Measurements from ENCODE around the gene ATP9A. TPM values are rescaled to one million over a fixed set of nuclear protein-coding genes. Genes with fewer than 3 reads are reported as not detected.

The ATP9A gene
- total RNA-seq, 1 donor from 2014 or later, result 23.1 TPM

GRCh38 chr20:51802170-51802751 is 34.1 kb upstream of the ATP9A start, which contains the start of gene SALL4:
Gene SALL4 (minus strand): TSS chr20:51802521. CDS start chr20:51802408, 113 bp downstream.
- Histone ChIP-seq H3K4me3 (peak within 1 kb of the TSS; percentile 50), H3K4me1 (peaks cover 23% of the 10 kb centered on the region), H3K27ac (no peak within 1 kb of the TSS), H3K36me3 (no peaks in the 10 kb centered on the region), H3K27me3 (ENCODE audit: low read depth) (peaks cover 51% of the 10 kb centered on the region), H3K9me3 (no peaks in the 10 kb centered on the region)
- TF ChIP-seq CTCF (IDR thresholded peaks at IDR 0.05), result no peak
- ATAC-seq (no peak), DNase-seq (no peak)
- intact Hi-C loops (cut with DNase I), result no loop called here

GRCh38 chr20:51801823-51802123 is 33.6 kb upstream of the ATP9A start:
- Histone ChIP-seq H3K36me3 (no peaks in the 10 kb centered on the region), H3K9me3 (no peaks in the 10 kb centered on the region), H3K27ac (no peak overlapping the region), H3K4me3 (peak overlapping the region; percentile 50), H3K27me3 (ENCODE audit: low read depth) (peaks cover 51% of the 10 kb centered on the region), H3K4me1 (peaks cover 23% of the 10 kb centered on the region)
- intact Hi-C loops (cut with DNase I), result no loop called here
- ATAC-seq (no peak), DNase-seq (no peak)
- no peak for TF ChIP-seq CTCF (IDR thresholded peaks at IDR 0.05)

GRCh38 chr20:51801122-51801822 is 33.1 kb upstream of the ATP9A start:
- no peaks in the 10 kb centered on the region for H3K36me3 ChIP-seq
- peak overlapping the region; percentile 50 for H3K4me3 ChIP-seq
- H3K27me3 ChIP-seq (ENCODE audit: low read depth), result peaks cover 51% of the 10 kb centered on the region
- no peak for TF ChIP-seq CTCF (IDR thresholded peaks at IDR 0.05)
- no peak overlapping the region for H3K27ac ChIP-seq
- ATAC-seq (peak; percentile 41 to 47), DNase-seq (no peak)
- peaks cover 23% of the 10 kb centered on the region for H3K4me1 ChIP-seq
- intact Hi-C loops (cut with DNase I), result no loop called here
- H3K9me3 ChIP-seq, result no peaks in the 10 kb centered on the region

- H3K9me3 ChIP-seq, result no peaks in the 10 kb centered on the region
- ATAC-seq, result peak; percentile 17 to 58
- H3K27me3 ChIP-seq (ENCODE audit: low read depth), result peaks cover 49% of the 10 kb centered on the region
- peak overlapping the region; percentile 50 for H3K4me3 ChIP-seq
- intact Hi-C loops (cut with DNase I), result no loop called here
- no peak overlapping the region for H3K27ac ChIP-seq
- DNase-seq, result no peak
- H3K36me3 ChIP-seq, result no peaks in the 10 kb centered on the region
- no peak for TF ChIP-seq CTCF (IDR thresholded peaks at IDR 0.05)
- peaks cover 23% of the 10 kb centered on the region for H3K4me1 ChIP-seq
Measured at GRCh38 chr20:51800872-51801121, 32.6 kb upstream of the ATP9A start.

- no peaks in the 10 kb centered on the region for H3K36me3 ChIP-seq
- peak; percentile 87 to 94 for ATAC-seq
- no peaks in the 10 kb centered on the region for H3K9me3 ChIP-seq
- peaks cover 23% of the 10 kb centered on the region for H3K4me1 ChIP-seq
- intact Hi-C loops (cut with DNase I), result no loop called here
- H3K27ac ChIP-seq, result no peak overlapping the region
- peak; percentile 70 for DNase-seq
- TF ChIP-seq CTCF (IDR thresholded peaks at IDR 0.05), result peak; percentile 74
- peaks cover 47% of the 10 kb centered on the region for H3K27me3 ChIP-seq (ENCODE audit: low read depth)
- peak overlapping the region; percentile 50 for H3K4me3 ChIP-seq
Measured at GRCh38 chr20:51800060-51800871, 32.1 kb upstream of the ATP9A start.

Measured in lower lobe of right lung (tissue), 2 donors.